ENCODE results near the gene ADCY9.

Gene ADCY9

GRCh38 chr16:3998793-3999478 lies 117.3 kb downstream of the ADCY9 start:
- no peak for DNase-seq

- DNase-seq: no peak
These were observed 118.9 kb downstream of the ADCY9 start for GRCh38 chr16:3997231-3997841.

GRCh38 chr16:3995001-3995400 lies 121.2 kb downstream of the ADCY9 start:
- DNase-seq: no peak

GRCh38 chr16:3993052-3993785 lies 123.0 kb downstream of the ADCY9 start:
- no peak for DNase-seq

GRCh38 chr16:3992297-3993051 lies 123.8 kb downstream of the ADCY9 start:
- no peak for DNase-seq

GRCh38 chr16:3988824-3989223 lies 127.4 kb downstream of the ADCY9 start:
- no peak for DNase-seq

- no peak for DNase-seq
These were observed 128.2 kb downstream of the ADCY9 start for GRCh38 chr16:3988011-3988410.

- no peak for DNase-seq
These were observed 129.0 kb downstream of the ADCY9 start for GRCh38 chr16:3987231-3987630.

- DNase-seq: no peak
These were observed 130.1 kb downstream of the ADCY9 start for GRCh38 chr16:3986235-3986544.

GRCh38 chr16:3984111-3985060 lies 131.9 kb downstream of the ADCY9 start:
- DNase-seq: no peak

GRCh38 chr16:3983081-3983520 lies 133.1 kb downstream of the ADCY9 start:
- DNase-seq: peak; percentile 35

- DNase-seq: no peak
These were observed 134.0 kb downstream of the ADCY9 start for GRCh38 chr16:3982216-3982615.

GRCh38 chr16:3980253-3981111 lies 135.8 kb downstream of the ADCY9 start:
- DNase-seq: no peak

GRCh38 chr16:3979518-3979917 lies 136.7 kb downstream of the ADCY9 start:
- DNase-seq: no peak

GRCh38 chr16:3979070-3979469 lies 137.2 kb downstream of the ADCY9 start:
- no peak for DNase-seq

- DNase-seq: no peak
These were observed 138.9 kb downstream of the ADCY9 start for GRCh38 chr16:3977376-3977775.

GRCh38 chr16:3974751-3975150 lies 141.5 kb downstream of the ADCY9 start:
- no peak for DNase-seq

GRCh38 chr16:3971706-3972105 lies 144.5 kb downstream of the ADCY9 start:
- no peak for DNase-seq

- DNase-seq: no peak
These were observed 145.0 kb downstream of the ADCY9 start for GRCh38 chr16:3971261-3971660.

- no peak for DNase-seq
These were observed 147.7 kb downstream of the ADCY9 start for GRCh38 chr16:3968551-3968950.

GRCh38 chr16:3966681-3967080 lies 149.6 kb downstream of the ADCY9 start:
- DNase-seq: no peak

Data from CD4-positive, alpha-beta T cell treated with Interleukin-4 for 4 hours (primary cell).